PFSK-1 (cell line): ENCODE data around the gene MT1X.

Experiments used
- FOXP2 ChIP-seq: optimal IDR thresholded peaks from 2 replicates; pipeline ENCODE3; 2011; ENCODE audit warnings: borderline replicate concordance, control low read depth, inconsistent platforms; ENCODE audit not compliant: insufficient read depth; ENCODE audit errors: extremely low read length, extremely low read depth
- POLR2AphosphoS5 ChIP-seq: IDR thresholded peaks from 2 replicates; pipeline ENCODE4 v1.6.1; 2012; ENCODE audit warnings: low read depth, mild to moderate bottlenecking, control low read depth, low read length, moderate library complexity
- REST ChIP-seq, 2 experiments: IDR thresholded peaks; 2 replicates each; pipeline versions ENCODE4 v1.6.1 to v1.8.0; 2011 to 2012; ENCODE audit warnings: low read depth in 2 of 2, low read length in 2 of 2, control low read depth in 1 of 2, inconsistent platforms in 1 of 2, mild to moderate bottlenecking in 1 of 2, moderate library complexity in 1 of 2; ENCODE audit not compliant: insufficient read depth in 1 of 2
- SIN3A ChIP-seq: IDR thresholded peaks from 2 replicates; pipeline ENCODE4 v1.6.1; 2012; ENCODE audit warnings: mild to moderate bottlenecking, low read length, moderate library complexity, borderline replicate concordance; ENCODE audit not compliant: insufficient read depth
- TAF1 ChIP-seq: IDR thresholded peaks from 2 replicates; pipeline ENCODE4 v1.6.1; 2012; ENCODE audit warnings: low read length, control low read depth, borderline replicate concordance; ENCODE audit not compliant: insufficient read depth

- TF ChIP-seq REST (IDR thresholded peaks at IDR 0.05; ENCODE audit: insufficient read depth in 1 of 2, low read depth in 2 of 2, low read length in 2 of 2) = no peak
- no peak for TF ChIP-seq TAF1
- no peak for TF ChIP-seq POLR2AphosphoS5
- no peak for TF ChIP-seq SIN3A
- no peak for TF ChIP-seq FOXP2
Observed at GRCh38 chr16:56636616-56637413, 45.5 kb upstream of the MT1X start.
